ENCODE data around the gene POLR1H.

- TF ChIP-seq CTCF (IDR thresholded peaks at IDR 0.05; ENCODE audit: insufficient read depth, low read depth, low read length) (no peak), EZH2 (IDR thresholded peaks at IDR 0.05; ENCODE audit: insufficient read depth, low read length) (peak; percentile 91)
Measured at GRCh38 chr6:30074331-30075093, 13.4 kb downstream of the POLR1H start.

Data from astrocyte (in vitro differentiated cells and primary cell).